Measurements from ENCODE around the gene TADA2B. TPM values are rescaled to one million over a fixed set of nuclear protein-coding genes. Genes with fewer than 3 reads are reported as not detected.
"Not testable (repeated sequence)": the region's sequence is repeated elsewhere in the genome, so short reads cannot be mapped to it uniquely, and the experiment has no call there.

The TADA2B gene
- total RNA-seq, 2 donors from 2014 or later: 11.8 to 12.7 TPM

- DNase-seq (ENCODE audit: low spot score in 2 of 2) (no peak), ATAC-seq (no peak)
- Mint-ChIP-seq H3K36me3 (no peaks in the 10 kb centered on the region), H3K9me3 (no peaks in the 10 kb centered on the region), H3K27ac (no peak overlapping the region)
These were observed 33.5 kb downstream of the TADA2B start for GRCh38 chr4:7076696-7077082.

GRCh38 chr4:7077371-7077770 is 34.2 kb downstream of the TADA2B start:
- Mint-ChIP-seq H3K9me3 (no peaks in the 10 kb centered on the region), H3K27ac (no peak overlapping the region), H3K36me3 (no peaks in the 10 kb centered on the region)
- ATAC-seq: no peak
- DNase-seq (ENCODE audit: low spot score in 2 of 2): no peak

GRCh38 chr4:7078025-7078424 is 34.9 kb downstream of the TADA2B start:
- Mint-ChIP-seq H3K27ac (no peak overlapping the region), H3K9me3 (no peaks in the 10 kb centered on the region), H3K36me3 (no peaks in the 10 kb centered on the region)
- ATAC-seq (no peak), DNase-seq (ENCODE audit: low spot score in 2 of 2) (no peak)

DNA sequence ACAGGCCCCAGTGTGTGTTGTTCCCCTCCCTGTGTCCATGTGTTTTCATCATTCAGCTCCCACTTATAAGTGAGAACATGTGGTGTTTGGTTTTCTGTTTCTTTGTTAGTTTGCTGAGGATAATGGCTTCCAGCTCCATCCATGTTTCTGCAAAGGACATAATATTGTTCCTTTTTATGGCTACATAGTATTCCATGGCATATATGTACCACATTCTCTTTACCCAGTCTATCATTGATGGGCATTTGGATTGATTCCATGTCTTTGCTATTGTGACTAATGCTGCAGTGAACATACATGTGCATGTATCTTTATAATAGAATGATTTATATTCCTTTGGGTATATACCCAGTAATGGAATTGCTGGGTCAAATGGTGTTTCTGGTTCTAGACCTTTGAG is 36.3 kb downstream of the TADA2B start:
- DNase-seq (ENCODE audit: low spot score in 2 of 2); H3K27ac Mint-ChIP-seq; H3K9me3 Mint-ChIP-seq; ATAC-seq; H3K36me3 Mint-ChIP-seq: not testable (repeated sequence)

DNA sequence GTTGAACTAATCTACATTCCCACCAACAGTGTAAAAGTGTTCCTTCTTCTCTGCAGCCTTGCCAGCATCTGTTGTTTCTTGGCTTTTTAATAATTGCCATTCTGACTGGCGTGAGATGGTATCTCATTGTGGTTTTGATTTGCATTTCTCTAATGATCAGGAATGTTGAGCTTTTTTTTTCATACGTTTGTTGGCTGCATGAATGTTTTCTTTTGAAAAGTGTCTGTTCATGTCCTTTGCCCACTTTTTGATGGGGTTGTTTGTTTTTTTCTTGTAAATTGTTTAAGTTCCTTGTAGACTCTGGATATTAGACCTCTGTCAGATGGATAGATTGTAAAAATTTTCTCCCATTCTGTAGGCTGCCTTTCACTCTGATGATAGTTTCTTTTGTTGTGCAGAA is 36.7 kb downstream of the TADA2B start:
- H3K9me3 Mint-ChIP-seq; ATAC-seq; H3K27ac Mint-ChIP-seq; H3K36me3 Mint-ChIP-seq; DNase-seq (ENCODE audit: low spot score in 2 of 2): not testable (repeated sequence)

DNA sequence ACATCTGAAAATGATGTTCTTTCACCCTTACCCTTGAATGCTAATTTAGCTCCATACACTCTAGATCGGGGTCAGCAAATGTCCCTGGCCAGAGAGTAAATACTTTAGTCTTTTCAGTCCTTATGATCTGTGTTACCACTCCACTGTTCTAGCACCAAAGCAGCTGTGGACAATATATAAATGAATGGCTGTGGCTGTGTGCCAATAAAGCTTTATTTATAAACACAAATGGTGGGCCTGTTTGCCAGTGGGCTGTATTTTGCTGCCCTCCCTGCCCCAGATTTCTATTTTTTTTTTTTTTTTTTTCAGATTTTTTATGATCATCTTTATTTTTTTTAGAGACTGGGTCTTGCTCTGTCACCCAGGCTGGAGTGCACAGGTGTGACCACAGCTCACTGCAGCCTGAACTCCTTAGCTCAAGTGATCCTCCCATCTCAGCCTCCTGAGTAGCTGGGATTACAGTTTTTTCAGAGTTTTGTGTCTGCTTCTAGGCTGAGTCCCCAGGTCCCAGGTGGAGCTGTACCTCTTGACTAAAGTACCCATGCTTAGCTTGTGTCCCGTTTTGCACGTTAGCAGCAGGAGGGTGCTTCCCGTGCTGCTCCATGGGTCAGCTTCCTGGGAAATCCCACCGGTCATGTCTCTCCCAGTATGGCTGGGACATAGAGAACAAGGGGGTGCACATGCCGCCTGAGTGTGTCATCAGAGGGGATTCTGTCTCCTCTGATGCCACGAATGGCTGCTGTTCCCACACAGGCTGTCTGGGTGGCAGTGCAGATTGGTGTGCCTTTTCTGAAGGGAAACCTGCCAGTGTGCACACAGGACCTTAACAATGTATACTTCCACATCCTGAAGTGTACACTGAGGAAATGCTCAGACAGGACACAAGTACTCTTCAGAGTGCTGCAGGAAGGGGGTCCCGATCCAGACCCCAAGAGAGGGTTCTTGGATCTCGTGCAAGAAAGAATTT is 40.7 kb downstream of the TADA2B start:
- no peak overlapping the region for H3K27ac Mint-ChIP-seq
- H3K36me3 Mint-ChIP-seq: peaks cover 0 to 6% of the 10 kb centered on the region in 2 donors
- DNase-seq (ENCODE audit: low spot score in 2 of 2): no peak
- no peak for ATAC-seq
- no peaks in the 10 kb centered on the region for H3K9me3 Mint-ChIP-seq

DNA sequence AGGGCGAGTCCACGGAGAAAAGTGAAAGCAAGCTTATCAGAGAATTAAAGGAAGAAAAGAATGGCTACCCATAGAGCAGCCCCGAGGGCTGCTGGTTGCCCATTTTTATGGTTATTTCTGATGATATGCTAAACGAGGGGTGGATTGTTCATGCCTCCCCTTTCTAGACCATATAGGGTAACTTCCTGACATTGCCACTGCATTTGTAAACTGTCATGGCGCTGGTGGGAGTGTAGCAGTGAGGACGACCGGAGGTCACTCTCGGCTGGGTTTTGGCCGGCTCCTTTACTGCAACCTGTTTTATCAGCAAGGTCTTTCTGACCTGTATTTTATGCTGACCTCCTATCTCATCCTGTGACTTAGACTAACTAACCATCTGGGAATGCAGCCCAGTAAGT is 41.4 kb downstream of the TADA2B start:
- not testable (repeated sequence) for ATAC-seq; DNase-seq (ENCODE audit: low spot score in 2 of 2); H3K36me3 Mint-ChIP-seq; H3K9me3 Mint-ChIP-seq; H3K27ac Mint-ChIP-seq

GRCh38 chr4:7086384-7086783 is 43.2 kb downstream of the TADA2B start:
- DNase-seq (ENCODE audit: low spot score in 2 of 2) (no peak), ATAC-seq (no peak)
- H3K9me3 Mint-ChIP-seq: no peaks in the 10 kb centered on the region
- H3K27ac Mint-ChIP-seq: no peak overlapping the region
- peaks cover 0 to 6% of the 10 kb centered on the region in 2 donors for H3K36me3 Mint-ChIP-seq

- Mint-ChIP-seq H3K27ac (no peak overlapping the region), H3K36me3 (peaks cover 0 to 6% of the 10 kb centered on the region in 2 donors), H3K9me3 (no peaks in the 10 kb centered on the region)
- DNase-seq (ENCODE audit: low spot score in 2 of 2) (no peak), ATAC-seq (no peak)
These were observed 43.9 kb downstream of the TADA2B start for GRCh38 chr4:7087036-7087435.

GRCh38 chr4:7089213-7089986 is 46.2 kb downstream of the TADA2B start:
- ATAC-seq (no peak), DNase-seq (ENCODE audit: low spot score in 2 of 2) (no peak)
- Mint-ChIP-seq H3K9me3 (no peaks in the 10 kb centered on the region), H3K27ac (no peak overlapping the region), H3K36me3 (peaks cover 0 to 6% of the 10 kb centered on the region in 2 donors)

DNA sequence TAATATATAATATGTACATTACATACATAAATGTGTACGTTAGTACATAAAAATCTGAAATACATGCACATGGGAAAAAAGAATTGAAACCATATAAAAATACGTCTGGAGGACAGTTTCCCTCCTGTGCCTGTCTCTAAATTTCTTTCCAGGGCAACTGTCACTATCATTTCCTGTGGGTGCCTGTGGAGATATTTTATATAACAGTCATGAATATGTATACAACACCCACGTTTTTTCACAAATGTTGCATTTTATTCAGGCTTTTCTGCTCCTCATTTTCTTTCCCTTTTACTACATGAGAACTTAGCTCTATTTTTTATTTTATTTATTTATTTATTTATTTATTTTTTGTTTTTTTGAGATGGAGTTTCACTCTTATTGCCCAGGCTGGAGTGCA is 48.9 kb downstream of the TADA2B start:
- Mint-ChIP-seq H3K27ac (no peak overlapping the region), H3K36me3 (no peaks in the 10 kb centered on the region), H3K9me3 (no peaks in the 10 kb centered on the region)
- no peak for ATAC-seq
- DNase-seq (ENCODE audit: low spot score in 2 of 2): no peak

DNA sequence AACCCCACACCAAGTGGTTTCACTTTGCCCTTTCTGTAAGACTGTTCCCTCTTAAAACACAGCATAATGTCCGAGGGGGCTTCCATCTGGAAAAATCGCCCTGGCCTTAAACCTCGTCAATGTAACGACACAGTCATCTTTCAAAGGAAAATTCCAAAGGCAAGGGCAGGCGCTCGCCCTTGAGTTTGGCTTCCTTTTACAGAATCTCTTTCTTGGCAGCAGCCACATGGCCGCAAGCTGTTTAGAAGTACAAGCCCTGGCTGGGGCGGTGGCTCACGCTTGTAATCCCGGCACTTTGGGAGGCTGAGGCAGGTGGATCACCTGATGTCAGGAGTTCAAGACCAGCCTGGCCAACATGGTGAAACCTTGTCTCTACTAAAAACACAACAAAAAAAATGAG is 51.7 kb downstream of the TADA2B start:
- ATAC-seq (no peak), DNase-seq (ENCODE audit: low spot score in 2 of 2) (no peak)
- H3K36me3 Mint-ChIP-seq: no peaks in the 10 kb centered on the region
- H3K27ac Mint-ChIP-seq: no peak overlapping the region
- no peaks in the 10 kb centered on the region for H3K9me3 Mint-ChIP-seq

- DNase-seq (ENCODE audit: low spot score in 2 of 2) (peak in 1 of 2 donors; percentile 34), ATAC-seq (no peak)
- no peak overlapping the region for H3K27ac Mint-ChIP-seq
- H3K9me3 Mint-ChIP-seq: no peaks in the 10 kb centered on the region
- no peaks in the 10 kb centered on the region for H3K36me3 Mint-ChIP-seq
These were observed 52.5 kb downstream of the TADA2B start for GRCh38 chr4:7095611-7096155.

DNA sequence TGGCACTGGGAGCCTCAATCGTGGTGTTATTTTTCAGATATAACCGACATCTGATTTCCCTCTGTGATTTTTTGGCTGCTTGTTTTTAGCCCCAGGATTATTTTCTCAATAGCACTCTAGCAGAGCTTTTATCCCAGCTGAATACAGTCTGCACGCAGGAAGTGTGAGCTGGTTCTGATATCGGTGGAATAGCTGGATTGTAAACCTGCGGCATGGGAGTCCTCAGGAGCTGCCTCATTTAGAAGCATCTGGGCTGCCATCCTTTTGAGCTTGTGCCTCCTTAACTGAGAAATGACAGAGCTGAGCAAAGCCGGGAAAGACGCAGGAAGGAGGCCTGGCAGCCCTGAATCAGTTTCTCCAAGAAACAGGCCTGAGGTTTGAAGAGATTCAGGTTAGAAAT is 53.1 kb downstream of the TADA2B start:
- ATAC-seq (no peak), DNase-seq (ENCODE audit: low spot score in 2 of 2) (no peak)
- Mint-ChIP-seq H3K9me3 (no peaks in the 10 kb centered on the region), H3K36me3 (no peaks in the 10 kb centered on the region), H3K27ac (no peak overlapping the region)

DNA sequence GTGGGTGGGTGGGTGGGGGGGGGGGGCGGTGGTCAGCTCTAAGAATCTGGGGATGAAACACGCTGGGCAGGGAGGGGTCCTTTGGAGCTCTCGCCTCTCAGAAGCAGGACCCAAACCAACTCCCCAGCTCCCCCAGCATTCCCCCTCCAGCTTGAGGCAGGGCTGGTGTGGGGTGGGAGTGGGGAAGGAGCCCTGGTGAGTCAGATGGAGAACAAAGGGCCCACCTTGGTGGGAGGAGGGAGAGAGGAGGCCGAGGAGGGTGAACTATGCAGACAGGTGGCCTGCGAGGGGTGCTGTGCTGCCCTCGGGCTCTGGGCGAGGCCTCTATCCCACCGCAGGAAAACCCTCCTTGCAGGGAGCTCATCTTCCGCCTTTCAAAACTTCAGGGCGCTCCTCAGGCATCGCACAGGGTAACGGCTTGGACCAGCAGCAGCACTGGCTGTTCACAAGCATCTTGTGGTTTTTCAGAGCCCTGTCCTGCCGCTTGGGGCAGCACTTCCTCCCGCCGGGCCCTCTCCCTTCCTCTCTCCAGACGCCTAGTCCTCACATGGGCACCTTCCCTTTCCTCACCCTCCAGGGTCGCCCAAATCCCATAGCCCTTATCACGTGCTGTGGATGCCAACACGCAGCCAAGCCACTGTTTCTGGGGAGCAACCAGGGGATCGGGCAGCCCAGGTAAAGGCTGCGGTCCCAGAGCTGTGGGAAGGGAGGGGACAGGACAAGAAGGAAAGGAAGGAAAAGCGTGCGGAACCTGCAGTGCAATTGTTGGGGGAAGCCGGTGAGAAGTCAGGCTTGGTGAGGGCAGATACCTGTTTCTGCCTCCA is 58.7 kb downstream of the TADA2B start:
- H3K9me3 Mint-ChIP-seq: no peaks in the 10 kb centered on the region
- DNase-seq (ENCODE audit: low spot score in 2 of 2) (peak; percentile 60 to 63), ATAC-seq (peak; percentile 55 to 66)
- H3K27ac Mint-ChIP-seq: peak overlapping the region; percentile 66 to 82
- H3K36me3 Mint-ChIP-seq: no peaks in the 10 kb centered on the region

DNA sequence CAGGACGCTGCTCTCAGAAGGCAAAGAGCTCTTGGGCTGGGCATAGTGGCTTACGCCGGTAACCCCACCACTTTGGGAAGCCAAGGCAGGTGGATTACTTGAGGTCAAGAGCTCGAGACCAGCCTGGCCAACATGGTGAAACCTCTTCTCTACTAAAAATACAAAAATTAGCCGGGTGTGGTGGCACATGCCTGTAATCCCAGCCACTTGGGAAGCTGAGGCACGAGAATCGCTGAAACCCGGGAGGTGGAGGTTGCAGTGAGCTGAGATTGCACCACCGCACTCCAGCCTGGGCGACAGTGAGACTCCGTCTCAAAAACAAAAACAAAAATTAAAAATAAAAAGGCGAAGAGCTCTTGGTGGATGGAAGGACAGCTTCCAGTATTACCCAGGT is 59.3 kb downstream of the TADA2B start:
- DNase-seq (ENCODE audit: low spot score in 2 of 2); H3K9me3 Mint-ChIP-seq; H3K36me3 Mint-ChIP-seq: not testable (repeated sequence)
- peak overlapping the region in 1 of 2 donors; percentile 82 for H3K27ac Mint-ChIP-seq
- peak in 1 of 2 donors; percentile 12 for ATAC-seq
